GM12892 (cell line): ENCODE measurements around the gene SIX2.

Experiments used
- DNase-seq: peaks from one replicate; pipeline ENCODE4 v3.0.0; 2011; ENCODE audit not compliant: insufficient read length
- FAIRE-seq: peaks from 2 replicates; lab custom pipeline; 2011; peaks lifted over from hg19 to GRCh38; lab: Jason Lieb, UNC
- POLR2A ChIP-seq: IDR thresholded peaks from 2 replicates; pipeline ENCODE4 v1.6.1; 2011; ENCODE audit warnings: low read depth, low read length, control low read depth
- POLR2AphosphoS5 ChIP-seq: IDR thresholded peaks from 2 replicates; pipeline ENCODE4 v1.6.1; 2011; ENCODE audit warnings: low read depth, low read length, control low read depth
- TAF1 ChIP-seq: IDR thresholded peaks from 2 replicates; pipeline ENCODE4 v1.6.1; 2011; ENCODE audit warnings: low read depth, mild to moderate bottlenecking, control low read depth, low read length, borderline replicate concordance

Gene SIX2

GRCh38 chr2:45013229-45014015 is 4.2 kb upstream of the SIX2 start:
- DNase-seq (no peak), FAIRE-seq (no peak)
- no peak for TF ChIP-seq POLR2A

DNA sequence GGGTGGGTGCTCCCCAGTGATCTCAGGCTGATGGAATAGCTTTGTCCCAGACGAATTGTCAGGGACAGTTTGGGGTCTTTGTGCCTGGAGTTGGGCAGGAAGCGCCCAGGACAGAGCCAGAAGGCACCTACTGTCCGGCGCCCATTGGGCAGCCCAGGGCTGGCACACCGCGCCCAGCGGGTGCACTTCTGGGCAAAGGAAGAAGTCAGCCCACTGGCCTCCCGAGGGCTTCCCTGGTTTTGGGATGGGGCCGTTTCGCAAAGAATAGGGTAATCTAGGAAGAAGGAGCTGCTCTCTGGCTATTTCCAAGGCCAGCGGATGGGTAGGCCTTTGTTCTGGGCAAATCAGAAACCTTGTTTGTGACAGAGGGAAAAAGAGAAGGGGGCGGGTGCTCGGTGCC is 3.5 kb upstream of the SIX2 start:
- no peak for TF ChIP-seq POLR2A
- no peak for TF ChIP-seq TAF1
- no peak for TF ChIP-seq POLR2AphosphoS5
- no peak for DNase-seq
- FAIRE-seq, result no peak

- DNase-seq (no peak), FAIRE-seq (no peak)
- TF ChIP-seq TAF1 (no peak), POLR2A (no peak), POLR2AphosphoS5 (no peak)
Observed at GRCh38 chr2:45011621-45012602, 2.7 kb upstream of the SIX2 start.

DNA sequence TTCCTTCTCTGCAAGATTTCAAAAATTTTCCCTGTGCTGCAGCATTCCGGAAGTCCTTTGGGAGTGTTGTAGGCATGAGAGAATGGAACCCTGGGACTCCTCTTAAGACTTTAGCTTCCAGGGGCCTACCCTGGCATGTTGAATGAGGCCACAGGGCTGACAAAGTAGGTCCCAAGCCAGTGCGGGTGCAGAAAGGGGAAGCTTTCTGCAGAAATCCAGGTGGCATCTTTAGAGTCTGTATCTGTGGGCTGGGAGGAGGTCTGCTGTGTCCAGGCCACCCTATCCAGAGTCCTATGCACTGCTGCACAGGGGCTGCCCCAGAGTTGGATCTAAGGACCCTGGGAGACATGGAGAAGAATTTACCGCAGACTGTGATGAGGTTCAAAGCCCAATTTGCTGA is 1.9 kb upstream of the SIX2 start:
- TF ChIP-seq POLR2AphosphoS5 (no peak), TAF1 (no peak), POLR2A (no peak)
- no peak for DNase-seq

GRCh38 chr2:45010702-45011012 is 1.4 kb upstream of the SIX2 start:
- DNase-seq (no peak), FAIRE-seq (no peak)
- TF ChIP-seq POLR2A (no peak), POLR2AphosphoS5 (no peak), TAF1 (no peak)

More for the DNA sequence above, 1.9 kb upstream of the SIX2 start:
- no peak for FAIRE-seq

DNA sequence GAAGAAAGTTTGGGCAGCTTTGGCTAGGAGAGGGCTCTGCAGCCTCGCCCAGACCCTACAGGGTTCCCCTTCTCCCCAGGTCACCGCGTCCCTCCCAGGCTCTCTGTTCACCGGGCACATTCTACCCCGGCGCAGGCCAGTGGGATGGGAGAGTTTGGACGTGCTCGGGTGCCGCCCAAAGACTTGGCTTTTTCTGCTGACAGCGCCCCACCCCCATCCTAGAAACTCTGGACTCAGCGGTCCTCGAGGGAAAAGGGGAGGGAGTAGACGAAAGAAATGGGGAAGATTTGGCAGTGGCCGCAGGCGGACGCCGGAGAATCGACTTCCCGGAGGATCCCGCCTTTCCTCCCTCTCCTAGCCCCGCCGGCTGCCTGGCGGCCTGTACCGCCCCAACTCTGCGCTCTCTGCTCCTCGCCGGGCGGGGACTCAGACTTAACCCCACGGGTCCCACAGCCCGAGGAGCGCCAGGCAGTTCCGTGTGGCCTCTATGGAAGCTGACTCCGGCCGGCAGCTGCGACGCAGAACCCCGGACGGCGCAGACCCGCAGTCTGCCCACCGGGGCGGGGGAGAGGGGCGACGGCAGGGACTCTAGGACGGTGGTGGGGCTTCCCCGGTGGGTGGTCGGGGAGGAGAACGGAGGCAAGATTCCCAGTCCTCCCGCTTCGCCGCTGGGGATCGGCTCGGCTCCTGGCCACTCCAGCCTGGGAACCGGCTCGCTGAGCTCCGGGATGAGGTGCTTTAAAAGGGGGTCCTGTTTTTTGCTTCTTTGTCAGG is 863 bp upstream of the SIX2 start:
- no peak for FAIRE-seq
- no peak for DNase-seq
- TF ChIP-seq POLR2AphosphoS5, result no peak

DNA sequence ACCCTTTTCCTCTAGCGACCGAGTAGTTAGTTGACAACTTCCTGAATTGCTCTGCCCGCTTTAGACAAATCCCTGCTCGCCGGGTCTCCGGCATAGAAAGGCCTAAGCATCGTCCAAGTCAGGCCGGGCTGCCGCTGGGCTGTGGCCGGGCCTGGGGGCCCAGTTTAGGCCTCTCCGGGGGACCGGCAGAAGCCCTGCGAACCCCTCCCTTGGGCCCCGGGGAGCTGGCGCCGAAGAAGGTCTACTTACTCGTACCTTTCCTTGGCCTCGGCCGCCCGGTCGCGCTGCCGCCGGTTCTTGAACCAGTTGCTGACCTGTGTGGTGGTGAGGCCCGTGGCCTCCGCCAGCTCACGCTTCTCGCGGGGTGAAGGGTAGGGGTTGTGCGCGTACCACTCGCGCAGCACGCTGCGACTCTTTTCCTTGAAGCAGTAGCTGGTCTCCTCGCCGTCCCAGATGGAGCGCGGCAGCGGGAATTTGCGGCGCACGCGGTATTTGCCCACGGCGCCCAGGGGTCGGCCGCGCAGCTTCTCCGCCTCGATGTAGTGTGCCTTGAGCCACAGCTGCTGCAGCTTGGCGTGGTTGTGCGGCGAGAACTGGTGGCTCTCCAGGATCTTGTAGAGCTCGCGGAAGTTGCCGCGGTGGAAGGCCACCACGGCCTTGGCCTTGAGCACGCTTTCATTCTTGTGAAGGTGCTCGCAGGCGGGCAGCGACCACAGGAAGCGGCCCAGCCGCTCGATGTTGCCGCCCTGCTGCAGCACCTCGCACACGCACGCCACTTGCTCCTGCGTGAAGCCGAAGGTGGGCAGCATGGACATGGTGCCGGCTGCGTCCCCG is 739 bp downstream of the SIX2 start:
- TF ChIP-seq POLR2AphosphoS5, result no peak
- no peak for TF ChIP-seq TAF1
- TF ChIP-seq POLR2A, result no peak
- DNase-seq (no peak), FAIRE-seq (no peak)

- no peak for DNase-seq
- no peak for TF ChIP-seq TAF1
- no peak for TF ChIP-seq POLR2A
- TF ChIP-seq POLR2AphosphoS5, result no peak
- no peak for FAIRE-seq
Observed at GRCh38 chr2:45007961-45008295, 1.3 kb downstream of the SIX2 start.

GRCh38 chr2:45006942-45007287 is 2.3 kb downstream of the SIX2 start:
- FAIRE-seq (no peak), DNase-seq (no peak)
- no peak for TF ChIP-seq POLR2A
- TF ChIP-seq POLR2AphosphoS5, result no peak
- no peak for TF ChIP-seq TAF1

DNA sequence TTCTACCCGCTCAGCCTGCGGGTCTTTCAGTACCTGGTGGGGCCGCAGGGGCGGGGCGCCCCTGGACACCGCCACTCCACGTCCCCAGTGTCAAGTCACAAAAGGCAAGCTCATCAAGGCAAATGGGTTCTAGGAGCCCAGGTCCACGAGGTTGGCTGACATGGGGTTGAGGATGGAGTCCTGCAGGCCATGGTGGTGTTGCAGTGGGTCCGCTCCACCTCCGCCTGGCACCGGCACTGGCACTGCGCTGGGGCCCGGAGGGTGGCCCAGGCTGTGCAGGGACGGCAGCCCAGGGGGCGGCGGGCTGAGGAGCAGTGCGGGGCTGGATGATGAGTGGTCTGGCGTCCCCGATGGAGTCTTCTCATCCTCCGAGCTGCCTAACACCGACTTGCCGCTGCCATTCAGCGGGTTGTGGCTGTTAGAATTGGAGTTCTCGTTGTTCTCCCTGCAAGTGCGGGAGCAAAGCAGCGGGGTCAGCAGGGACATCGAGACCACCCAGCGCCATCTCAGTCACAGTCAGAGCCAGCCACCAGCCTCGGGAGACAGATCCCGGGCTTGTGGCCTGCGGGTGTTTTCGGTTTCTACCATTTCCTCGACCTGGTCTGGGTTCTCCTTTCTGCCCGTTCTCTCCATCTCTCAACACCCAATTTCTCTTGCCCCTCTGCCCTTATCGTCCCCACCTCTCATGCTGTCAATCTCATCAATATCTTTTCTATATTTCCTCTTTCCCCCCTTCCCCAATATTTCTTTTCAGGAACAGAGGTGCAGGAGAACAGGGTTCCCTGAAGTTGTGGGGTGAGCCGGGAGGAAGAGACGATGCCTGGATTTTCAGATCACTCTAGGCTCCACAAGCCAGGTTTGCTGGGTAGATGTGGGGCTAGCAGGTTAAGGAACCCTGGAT is 3.0 kb downstream of the SIX2 start:
- FAIRE-seq, result no peak
- TF ChIP-seq POLR2A (no peak), POLR2AphosphoS5 (no peak), TAF1 (no peak)
- no peak for DNase-seq
